ENCODE measurements around the gene LIG1.
A peak's percentile ranks its signal among the peaks of the same experiment; 100 is the strongest.

LIG1 gene

DNA sequence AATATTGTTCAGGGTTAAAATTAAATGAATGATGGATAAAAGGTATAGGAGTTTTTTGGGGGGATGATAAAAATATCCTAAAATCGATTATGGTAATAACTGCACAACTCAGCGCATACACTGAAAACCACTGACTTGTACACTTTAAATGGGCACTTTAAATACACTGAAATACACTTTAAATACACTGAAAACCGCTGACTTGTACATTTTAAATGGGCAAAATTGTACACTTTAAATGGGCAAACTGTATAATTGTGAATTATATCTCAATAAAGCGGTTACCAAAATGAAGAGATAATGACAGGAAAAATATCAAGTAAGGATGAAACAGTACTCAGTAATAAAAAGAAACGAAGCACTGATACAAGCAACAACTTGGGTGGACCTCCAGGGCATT, 1.5 kb downstream of the LIG1 start:
- H3K36me3 ChIP-seq (replicated peaks): no peaks in the 10 kb centered on the region
- no peak overlapping the region for H3K4me3 ChIP-seq (ENCODE audit: low read depth, low read length)
- TF ChIP-seq, protein P1, sequence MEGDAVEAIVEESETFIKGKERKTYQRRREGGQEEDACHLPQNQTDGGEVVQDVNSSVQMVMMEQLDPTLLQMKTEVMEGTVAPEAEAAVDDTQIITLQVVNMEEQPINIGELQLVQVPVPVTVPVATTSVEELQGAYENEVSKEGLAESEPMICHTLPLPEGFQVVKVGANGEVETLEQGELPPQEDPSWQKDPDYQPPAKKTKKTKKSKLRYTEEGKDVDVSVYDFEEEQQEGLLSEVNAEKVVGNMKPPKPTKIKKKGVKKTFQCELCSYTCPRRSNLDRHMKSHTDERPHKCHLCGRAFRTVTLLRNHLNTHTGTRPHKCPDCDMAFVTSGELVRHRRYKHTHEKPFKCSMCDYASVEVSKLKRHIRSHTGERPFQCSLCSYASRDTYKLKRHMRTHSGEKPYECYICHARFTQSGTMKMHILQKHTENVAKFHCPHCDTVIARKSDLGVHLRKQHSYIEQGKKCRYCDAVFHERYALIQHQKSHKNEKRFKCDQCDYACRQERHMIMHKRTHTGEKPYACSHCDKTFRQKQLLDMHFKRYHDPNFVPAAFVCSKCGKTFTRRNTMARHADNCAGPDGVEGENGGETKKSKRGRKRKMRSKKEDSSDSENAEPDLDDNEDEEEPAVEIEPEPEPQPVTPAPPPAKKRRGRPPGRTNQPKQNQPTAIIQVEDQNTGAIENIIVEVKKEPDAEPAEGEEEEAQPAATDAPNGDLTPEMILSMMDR (IDR thresholded peaks at IDR 0.05; ENCODE audit: low read depth, low read length, missing control alignments): no peak
- H3K27me3 ChIP-seq (replicated peaks): no peaks in the 10 kb centered on the region
- DNase-seq: no peak
- in situ Hi-C loops (cut with HindIII; ENCODE audit: low pct_ligation_motif_present, low sequenced_read_pairs): no loop called here
- no peak overlapping the region for H3K27ac ChIP-seq

DNA sequence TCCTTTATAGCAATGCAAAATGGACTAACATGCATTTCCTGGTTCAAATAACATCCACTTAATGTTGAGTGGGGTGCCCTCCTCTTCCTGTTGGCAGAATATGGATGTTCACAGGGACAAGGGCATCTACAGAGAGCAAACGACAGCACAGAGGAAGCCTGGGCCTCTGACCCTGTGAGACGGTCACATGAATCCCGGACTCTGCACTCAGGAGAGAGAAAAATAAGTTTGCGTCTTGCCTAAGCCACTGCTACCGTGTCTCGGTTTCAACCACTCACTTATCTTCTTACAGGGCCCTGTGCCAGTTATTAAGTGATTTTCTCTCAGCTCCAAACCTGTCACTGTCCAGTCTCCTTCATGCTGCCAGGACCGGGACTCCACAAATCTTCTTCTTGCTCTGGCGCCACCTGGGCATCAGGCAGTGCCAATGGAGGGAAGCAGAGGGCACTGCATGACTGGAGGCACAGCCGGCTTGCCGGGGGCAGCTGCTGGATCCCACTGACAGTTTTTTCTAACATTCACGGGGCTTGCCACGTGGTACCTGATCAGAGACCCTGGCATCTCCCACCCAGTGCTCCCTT, 11.8 kb downstream of the LIG1 start:
- TF ChIP-seq, protein P1 (IDR thresholded peaks at IDR 0.05; ENCODE audit: low read depth, low read length, missing control alignments): no peak
- in situ Hi-C loops (cut with HindIII; ENCODE audit: low pct_ligation_motif_present, low sequenced_read_pairs): no loop called here
- no peaks in the 10 kb centered on the region for H3K36me3 ChIP-seq (replicated peaks)

DNA sequence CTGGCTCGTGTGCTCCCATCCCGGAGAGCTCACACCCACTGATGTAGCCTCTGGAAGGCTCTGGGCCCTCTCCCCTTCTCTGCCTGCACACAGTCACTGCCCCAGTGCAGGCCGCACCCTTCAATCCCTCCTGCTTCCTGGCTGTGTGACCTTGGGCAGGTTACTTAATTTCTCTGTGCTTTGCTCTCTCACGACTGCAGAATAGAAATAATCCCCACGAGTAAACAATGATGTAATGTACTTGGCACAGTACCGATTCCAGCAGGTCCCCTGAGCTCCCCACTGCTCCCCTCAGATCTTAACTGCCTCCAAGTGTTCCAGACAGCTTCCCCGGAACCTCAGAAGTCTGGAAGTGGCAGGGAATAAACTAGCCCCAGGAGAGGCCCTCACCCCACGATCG, 16.1 kb downstream of the LIG1 start:
- H3K36me3 ChIP-seq (replicated peaks): no peaks in the 10 kb centered on the region

More for the DNA sequence above, 11.8 kb downstream of the LIG1 start:
- no peak for DNase-seq
- no peak overlapping the region for H3K27ac ChIP-seq
- no peak overlapping the region for H3K4me3 ChIP-seq (ENCODE audit: low read depth, low read length)
- H3K27me3 ChIP-seq (replicated peaks): no peaks in the 10 kb centered on the region

DNA sequence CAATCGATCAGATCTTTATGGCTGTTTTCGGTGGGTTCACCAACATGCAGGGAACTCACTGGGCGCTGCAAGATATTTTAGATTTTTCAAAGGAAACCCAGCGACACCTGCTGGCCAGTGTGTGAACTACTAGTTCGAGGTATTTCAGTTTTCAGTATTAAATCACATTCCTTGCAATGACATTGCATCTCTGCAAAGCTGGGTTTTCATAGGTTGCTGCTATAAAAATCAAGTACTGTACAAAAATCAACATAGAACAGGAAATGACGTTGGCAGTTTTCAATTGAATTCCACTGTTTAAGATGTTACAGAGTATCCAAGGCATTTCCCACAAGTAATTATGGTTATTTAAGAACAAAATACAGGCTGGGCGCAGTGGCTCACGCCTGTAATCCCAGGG, 17.6 kb downstream of the LIG1 start:
- Histone ChIP-seq H3K36me3 (replicated peaks) (no peaks in the 10 kb centered on the region), H3K27me3 (replicated peaks) (no peaks in the 10 kb centered on the region), H3K4me3 (ENCODE audit: low read depth, low read length) (no peak overlapping the region), H3K27ac (peak overlapping the region; percentile 68)
- TF ChIP-seq, protein P1 (IDR thresholded peaks at IDR 0.05; ENCODE audit: low read depth, low read length, missing control alignments): peak; percentile 79
- DNase-seq: peak; percentile 84
- in situ Hi-C loops (cut with HindIII; ENCODE audit: low pct_ligation_motif_present, low sequenced_read_pairs): no loop called here

More for the DNA sequence above, 16.1 kb downstream of the LIG1 start:
- TF ChIP-seq, protein P1 (IDR thresholded peaks at IDR 0.05; ENCODE audit: low read depth, low read length, missing control alignments): no peak
- H3K4me3 ChIP-seq (ENCODE audit: low read depth, low read length): no peak overlapping the region
- in situ Hi-C loops (cut with HindIII; ENCODE audit: low pct_ligation_motif_present, low sequenced_read_pairs): no loop called here
- no peak overlapping the region for H3K27ac ChIP-seq
- H3K27me3 ChIP-seq (replicated peaks): no peaks in the 10 kb centered on the region
- no peak for DNase-seq

DNA sequence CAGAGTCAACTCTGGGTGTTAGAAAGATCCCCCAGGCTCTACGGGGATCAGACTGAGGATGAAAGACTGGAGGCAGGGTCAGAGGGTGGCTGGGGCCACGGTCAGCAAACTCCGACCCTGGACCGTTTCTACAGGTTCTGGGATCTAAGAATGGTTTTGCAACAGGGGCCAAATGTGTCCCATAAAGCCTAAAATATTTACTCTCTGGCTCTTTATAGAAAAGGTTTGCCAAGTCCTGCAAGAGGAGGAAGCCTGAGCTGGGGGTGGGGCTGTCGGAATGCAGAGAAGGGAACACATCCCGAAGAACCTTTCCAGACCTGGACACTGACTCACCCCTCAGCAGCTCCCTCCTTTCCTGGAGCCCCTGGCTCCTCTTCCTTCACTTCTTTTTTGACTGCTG, 20.7 kb downstream of the LIG1 start:
- Histone ChIP-seq H3K4me3 (ENCODE audit: low read depth, low read length) (no peak overlapping the region), H3K27ac (no peak overlapping the region), H3K36me3 (replicated peaks) (no peaks in the 10 kb centered on the region), H3K27me3 (replicated peaks) (no peaks in the 10 kb centered on the region)
- in situ Hi-C loops (cut with HindIII; ENCODE audit: low pct_ligation_motif_present, low sequenced_read_pairs): no loop called here
- no peak for DNase-seq
- TF ChIP-seq, protein P1 (IDR thresholded peaks at IDR 0.05; ENCODE audit: low read depth, low read length, missing control alignments): no peak

DNA sequence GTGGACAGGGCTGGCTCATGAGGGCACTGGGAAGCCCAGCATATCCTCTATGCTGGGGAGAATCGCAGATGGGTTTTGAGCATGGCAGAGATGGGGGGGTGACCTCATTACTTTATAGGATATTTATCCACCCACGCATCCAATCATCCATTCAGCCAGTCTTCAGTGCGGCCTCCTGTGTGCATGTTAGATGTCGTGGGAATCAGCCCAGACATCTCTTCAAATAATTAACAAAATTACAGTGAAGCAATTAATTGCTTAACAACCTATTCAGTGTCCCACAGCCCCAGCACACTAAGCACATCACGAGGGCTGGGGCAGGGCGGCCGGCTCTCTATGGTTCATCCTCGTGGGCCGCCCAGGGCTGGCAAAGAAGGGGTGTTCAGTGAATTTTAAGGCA, 21.6 kb downstream of the LIG1 start:
- Histone ChIP-seq H3K36me3 (replicated peaks) (no peaks in the 10 kb centered on the region), H3K27ac (no peak overlapping the region), H3K4me3 (ENCODE audit: low read depth, low read length) (no peak overlapping the region), H3K27me3 (replicated peaks) (no peaks in the 10 kb centered on the region)
- no peak for DNase-seq
- in situ Hi-C loops (cut with HindIII; ENCODE audit: low pct_ligation_motif_present, low sequenced_read_pairs): no loop called here
- TF ChIP-seq, protein P1 (IDR thresholded peaks at IDR 0.05; ENCODE audit: low read depth, low read length, missing control alignments): no peak

All from brain microvascular endothelial cell (primary cell).